IPS-18c (cell line): ENCODE measurements around the gene SHOX.
"Not testable (repeated sequence)": the region's sequence is repeated elsewhere in the genome, so short reads cannot be mapped to it uniquely, and the experiment has no call there.

Experiments
- H3K4me3 ChIP-seq: 2 replicates; pipeline ENCODE4 v1.7.0; 2013; ENCODE audit warnings: low read depth, mild to moderate bottlenecking, low read length, moderate library complexity; ENCODE audit not compliant: insufficient read depth
- H3K9me3 ChIP-seq: one replicate; pipeline ENCODE4 v1.6.1; 2013; ENCODE audit warnings: mild to moderate bottlenecking, low read length, moderate library complexity; ENCODE audit not compliant: control insufficient read depth, insufficient read depth

The SHOX gene

DNA sequence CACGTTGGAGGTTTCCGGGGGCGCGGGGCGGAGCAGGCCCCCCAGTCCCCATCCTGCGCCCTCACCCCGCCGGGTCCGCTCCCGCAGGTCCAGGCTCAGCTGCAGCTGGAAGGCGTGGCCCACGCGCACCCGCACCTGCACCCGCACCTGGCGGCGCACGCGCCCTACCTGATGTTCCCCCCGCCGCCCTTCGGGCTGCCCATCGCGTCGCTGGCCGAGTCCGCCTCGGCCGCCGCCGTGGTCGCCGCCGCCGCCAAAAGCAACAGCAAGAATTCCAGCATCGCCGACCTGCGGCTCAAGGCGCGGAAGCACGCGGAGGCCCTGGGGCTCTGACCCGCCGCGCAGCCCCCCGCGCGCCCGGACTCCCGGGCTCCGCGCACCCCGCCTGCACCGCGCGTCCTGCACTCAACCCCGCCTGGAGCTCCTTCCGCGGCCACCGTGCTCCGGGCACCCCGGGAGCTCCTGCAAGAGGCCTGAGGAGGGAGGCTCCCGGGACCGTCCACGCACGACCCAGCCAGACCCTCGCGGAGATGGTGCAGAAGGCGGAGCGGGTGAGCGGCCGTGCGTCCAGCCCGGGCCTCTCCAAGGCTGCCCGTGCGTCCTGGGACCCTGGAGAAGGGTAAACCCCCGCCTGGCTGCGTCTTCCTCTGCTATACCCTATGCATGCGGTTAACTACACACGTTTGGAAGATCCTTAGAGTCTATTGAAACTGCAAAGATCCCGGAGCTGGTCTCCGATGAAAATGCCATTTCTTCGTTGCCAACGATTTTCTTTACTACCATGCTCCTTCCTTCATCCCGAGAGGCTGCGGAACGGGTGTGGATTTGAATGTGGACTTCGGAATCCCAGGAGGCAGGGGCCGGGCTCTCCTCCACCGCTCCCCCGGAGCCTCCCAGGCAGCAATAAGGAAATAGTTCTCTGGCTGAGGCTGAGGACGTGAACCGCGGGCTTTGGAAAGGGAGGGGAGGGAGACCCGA is 14.0 kb downstream of the SHOX start:
- H3K4me3 ChIP-seq = peak overlapping the region; percentile 20
- peaks cover 23% of the 10 kb centered on the region for H3K9me3 ChIP-seq

DNA sequence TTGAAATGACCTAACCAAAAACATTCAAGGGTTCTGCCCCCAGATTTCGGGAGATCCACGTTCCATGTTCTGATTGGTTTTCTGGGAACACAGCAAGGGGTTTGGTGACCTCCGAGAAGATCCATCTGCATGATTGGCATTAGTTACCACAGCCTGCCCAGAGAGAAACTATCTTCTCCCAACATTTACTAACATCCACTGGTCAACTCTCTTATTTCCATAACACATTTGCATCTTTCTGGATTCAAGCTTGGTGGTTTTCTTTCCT is 15.6 kb downstream of the SHOX start:
- Histone ChIP-seq H3K9me3 (peaks cover 20% of the 10 kb centered on the region), H3K4me3 (no peak overlapping the region)

GRCh38 chrX:646796-647195 is 16.2 kb downstream of the SHOX start:
- Histone ChIP-seq H3K9me3 (peaks cover 19% of the 10 kb centered on the region), H3K4me3 (no peak overlapping the region)

DNA sequence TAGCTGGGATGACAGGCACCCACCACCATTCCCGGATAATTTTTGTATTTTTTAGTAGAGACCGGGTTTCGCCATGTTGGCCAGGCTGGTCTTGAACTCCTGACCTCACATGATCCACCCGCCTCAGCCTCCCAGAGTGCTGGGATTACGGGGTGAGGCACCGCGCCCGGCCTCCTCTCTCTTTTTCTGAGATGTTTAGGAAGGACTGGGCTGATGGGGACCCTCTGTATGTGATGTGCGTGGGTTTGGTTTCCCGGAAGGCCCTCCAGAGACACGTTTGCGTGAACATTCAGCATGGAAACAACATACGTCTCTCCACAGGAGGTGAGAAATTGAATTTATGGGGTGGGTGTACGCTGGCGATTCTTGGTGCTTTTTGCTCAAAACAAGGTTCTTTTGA is 18.6 kb downstream of the SHOX start:
- Histone ChIP-seq H3K4me3 (no peak overlapping the region), H3K9me3 (peaks cover 17% of the 10 kb centered on the region)

DNA sequence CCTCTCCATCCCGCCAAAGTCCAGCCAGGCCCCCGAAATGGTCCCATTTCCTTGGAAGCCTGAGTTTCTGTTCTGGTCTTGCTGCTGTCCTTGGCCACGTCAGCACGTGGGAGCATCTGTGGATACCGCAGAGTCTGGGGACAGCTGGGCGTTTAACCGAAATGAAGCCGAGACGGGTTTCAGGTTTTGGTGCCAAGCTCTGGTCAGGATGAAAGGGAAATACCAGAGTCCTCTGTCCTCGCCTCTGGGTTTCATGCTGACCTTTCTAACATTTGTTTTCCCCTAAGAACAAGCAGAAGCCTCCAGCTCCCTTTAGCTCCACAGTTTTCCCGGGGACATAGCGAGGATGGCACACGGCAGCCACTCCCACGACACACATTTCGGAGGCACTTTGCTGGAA is 19.7 kb downstream of the SHOX start:
- H3K9me3 ChIP-seq = peaks cover 13% of the 10 kb centered on the region
- H3K4me3 ChIP-seq = no peak overlapping the region

DNA sequence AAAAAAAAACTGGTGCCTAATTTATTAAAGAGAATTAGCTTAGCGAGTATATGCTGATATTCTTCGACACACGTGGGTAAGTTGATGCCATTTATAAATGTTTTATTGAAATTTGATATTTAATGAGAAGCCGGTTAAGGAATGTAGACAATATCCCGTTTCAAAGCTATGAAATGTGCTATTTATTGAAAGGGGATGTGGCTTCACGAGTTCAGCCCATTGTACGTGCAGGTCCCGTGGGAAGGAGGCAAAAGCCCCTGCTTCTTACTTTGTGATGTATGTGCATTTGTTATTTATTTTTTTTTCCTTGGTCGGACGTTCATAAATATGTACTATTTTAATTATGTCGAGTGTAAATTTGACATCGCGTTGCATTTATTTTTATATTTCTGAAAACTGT is 20.2 kb downstream of the SHOX start:
- no peak overlapping the region for H3K4me3 ChIP-seq
- H3K9me3 ChIP-seq = peaks cover 13% of the 10 kb centered on the region

DNA sequence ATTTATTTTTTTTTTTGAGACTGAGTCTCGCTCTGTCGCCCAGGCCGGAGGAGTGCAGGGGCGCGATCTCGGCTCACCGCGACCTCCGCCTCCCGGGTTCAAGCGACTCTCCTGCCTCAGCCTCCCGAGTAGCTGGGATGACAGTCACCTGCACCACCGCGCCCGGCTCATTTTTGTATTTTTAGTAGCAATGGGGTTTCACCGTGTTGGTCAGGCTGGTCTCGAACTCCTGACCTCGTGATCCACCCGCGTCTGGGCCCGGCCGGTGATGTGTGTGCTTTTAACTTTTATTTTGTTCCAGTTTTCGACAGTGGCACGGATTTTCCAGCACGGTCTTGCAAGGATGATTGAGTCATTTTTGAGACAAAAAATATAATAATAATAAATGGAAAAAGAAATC is 21.3 kb downstream of the SHOX start:
- not testable (repeated sequence) for H3K4me3 ChIP-seq
- H3K9me3 ChIP-seq = peaks cover 13% of the 10 kb centered on the region

DNA sequence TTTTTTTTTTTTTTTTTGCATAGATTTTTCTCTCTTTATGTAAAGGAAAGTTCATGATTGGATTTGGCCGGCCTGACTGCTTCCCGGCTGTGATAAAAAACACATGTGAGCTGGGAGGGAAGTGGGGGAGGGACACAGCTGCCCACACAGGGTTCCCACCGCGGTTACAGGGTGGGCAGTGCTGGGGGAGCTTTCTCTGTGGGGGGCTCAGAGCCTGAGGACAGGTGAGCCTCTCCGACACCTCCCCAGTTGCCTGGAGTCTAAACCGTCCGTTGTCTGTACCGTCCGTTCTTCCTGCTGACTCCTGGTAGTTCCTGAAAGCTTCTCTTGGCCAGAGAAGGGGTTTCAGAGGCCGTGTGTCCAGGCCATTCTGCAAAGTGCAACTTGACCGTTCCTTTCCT is 21.8 kb downstream of the SHOX start:
- H3K4me3 ChIP-seq = no peak overlapping the region
- H3K9me3 ChIP-seq = peaks cover 13% of the 10 kb centered on the region

DNA sequence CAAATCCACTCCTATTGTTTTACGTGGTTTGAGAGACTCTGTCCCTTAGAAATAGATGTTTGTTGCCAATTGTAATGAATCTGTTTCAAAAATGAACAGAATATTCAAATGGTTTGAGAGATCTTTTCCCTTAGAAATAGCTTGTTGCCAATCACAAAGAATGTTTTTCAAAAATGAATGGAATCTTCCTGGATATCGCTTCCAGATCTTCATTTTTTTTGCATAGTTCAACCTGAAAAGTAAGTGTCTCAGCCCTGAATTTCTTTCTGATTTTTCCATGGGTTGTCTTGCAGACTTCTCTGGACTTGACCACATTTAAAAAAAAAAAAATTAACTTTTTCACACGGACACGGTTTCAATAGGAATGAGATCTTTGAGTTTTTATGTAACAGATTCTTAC is 22.7 kb downstream of the SHOX start:
- Histone ChIP-seq H3K4me3 (no peak overlapping the region), H3K9me3 (peaks cover 13% of the 10 kb centered on the region)

DNA sequence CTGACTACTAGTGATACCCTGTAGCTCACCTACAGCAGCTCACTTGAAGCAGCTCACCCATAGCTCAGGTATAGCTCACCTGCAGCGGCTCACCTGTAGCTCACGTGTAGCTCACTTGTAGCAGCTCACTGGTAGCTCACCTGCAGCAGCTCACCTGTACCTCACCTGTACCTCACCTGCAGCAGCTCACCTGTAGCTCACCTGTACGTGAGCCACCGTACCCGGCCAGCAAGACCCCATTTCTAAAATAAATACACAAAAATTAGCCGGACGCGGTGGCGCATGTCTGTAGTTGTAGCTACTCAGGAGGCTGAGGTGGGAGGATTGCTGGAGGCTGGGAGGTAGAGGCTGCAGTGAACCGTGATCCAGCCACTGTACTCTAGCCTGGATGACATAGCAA is 30.6 kb downstream of the SHOX start:
- no peaks in the 10 kb centered on the region for H3K9me3 ChIP-seq
- H3K4me3 ChIP-seq = no peak overlapping the region

- Histone ChIP-seq H3K4me3 (no peak overlapping the region), H3K9me3 (no peaks in the 10 kb centered on the region)
These were observed 31.5 kb downstream of the SHOX start for GRCh38 chrX:662126-662525.

- no peak overlapping the region for H3K4me3 ChIP-seq
These were observed 33.2 kb downstream of the SHOX start for GRCh38 chrX:663841-664240.

GRCh38 chrX:666762-667720 is 36.5 kb downstream of the SHOX start:
- no peak overlapping the region; the same call in 1 of the 2 replicates for H3K4me3 ChIP-seq
- peaks cover 3% of the 10 kb centered on the region for H3K9me3 ChIP-seq

More at GRCh38 chrX:663841-664240, 33.2 kb downstream of the SHOX start:
- peaks cover under 1% of the 10 kb centered on the region for H3K9me3 ChIP-seq

DNA sequence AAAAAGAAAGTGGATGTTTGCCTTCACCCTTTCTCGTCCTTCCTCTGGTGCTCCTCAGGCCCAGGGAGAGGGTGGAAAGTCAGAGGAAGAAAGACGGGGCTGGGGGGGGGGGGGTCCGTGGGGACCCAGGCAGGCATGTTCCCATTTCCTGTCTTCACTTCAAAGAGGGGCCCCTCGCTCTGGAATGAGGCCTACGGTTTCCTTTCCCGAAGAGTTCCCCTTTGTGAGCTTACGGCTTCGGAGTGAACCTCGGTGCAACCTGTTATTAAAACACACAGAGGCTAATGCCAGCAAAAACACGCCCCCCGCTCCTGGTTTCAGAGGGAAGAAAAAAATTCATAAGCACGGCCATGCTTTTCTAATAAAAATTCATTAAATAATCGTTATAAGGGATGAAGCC is 40.1 kb downstream of the SHOX start:
- Histone ChIP-seq H3K4me3 (no peak overlapping the region), H3K9me3 (peaks cover 12% of the 10 kb centered on the region)

GRCh38 chrX:672931-673330 is 42.3 kb downstream of the SHOX start:
- H3K9me3 ChIP-seq = peaks cover 15% of the 10 kb centered on the region
- H3K4me3 ChIP-seq = no peak overlapping the region

- H3K4me3 ChIP-seq = no peak overlapping the region
- peaks cover 12% of the 10 kb centered on the region for H3K9me3 ChIP-seq
These were observed 44.8 kb downstream of the SHOX start for GRCh38 chrX:675279-675954.

DNA sequence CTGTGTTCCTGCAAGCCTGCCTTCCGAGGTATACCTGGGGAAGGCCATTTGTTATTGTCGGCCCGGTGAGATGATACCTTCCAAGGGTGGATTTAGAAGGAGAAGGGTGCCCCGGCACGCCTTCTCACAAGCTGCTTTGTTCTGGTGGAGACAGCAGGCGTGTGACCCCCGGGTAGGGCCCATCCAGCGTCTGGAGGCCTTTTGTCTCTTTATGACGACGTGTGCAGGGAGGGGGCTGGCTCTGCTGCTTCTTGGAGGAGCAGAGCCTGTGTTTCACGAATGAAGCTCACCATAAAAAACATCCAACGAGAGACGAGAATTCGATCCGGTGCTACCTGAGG is 45.3 kb downstream of the SHOX start:
- H3K9me3 ChIP-seq = peaks cover 12% of the 10 kb centered on the region
- no peak overlapping the region for H3K4me3 ChIP-seq
